Gastrocnemius medialis (tissue), 4 donors: ENCODE results near the gene TMEM87A.

Experiments used
- CTCF ChIP-seq, 5 experiments: fragments of 450-650 bp in 3 of 5; fragments of 200-600 bp in 2 of 5; sonication (generic) in 2 of 5; IDR thresholded peaks in 4 of 5; conservative IDR thresholded peaks in 1 of 5; 1 replicate in 4 of 5; 2 replicates in 1 of 5; pipeline ENCODE4 v1.5.1; 2016 to 2019; ENCODE audit warnings: antibody characterized with exemption in 5 of 5, mild to moderate bottlenecking in 3 of 5, moderate library complexity in 3 of 5
- POLR2A ChIP-seq, 2 donors: fragments of 450-650 bp; IDR thresholded peaks; one replicate each; pipeline ENCODE4 v1.6.1; 2017; ENCODE audit warnings: antibody characterized with exemption in 2 of 2, mild to moderate bottlenecking in 2 of 2, moderate library complexity in 2 of 2

- no peak for TF ChIP-seq CTCF (IDR thresholded peaks at IDR 0.05 in 4 of 5, conservative IDR thresholded peaks at IDR 0.05 in 1 of 5)
- no peak for TF ChIP-seq POLR2A (IDR thresholded peaks at IDR 0.05)
Measured at GRCh38 chr15:42282344-42282743, 9.1 kb upstream of the TMEM87A start.
